Ishikawa (cell line): Measurements from ENCODE around the gene ZCCHC14.

Experiments used
- MAX ChIP-seq: IDR thresholded peaks from 2 replicates; pipeline ENCODE4 v1.6.1; 2012
- NFIC ChIP-seq: IDR thresholded peaks from 2 replicates; pipeline ENCODE4 v1.6.1; 2012
- RAD21 ChIP-seq: IDR thresholded peaks from 2 replicates; pipeline ENCODE4 v1.6.1; 2012; ENCODE audit warnings: low read depth
- TAF1 ChIP-seq: IDR thresholded peaks from 2 replicates; pipeline ENCODE4 v1.6.1; 2012; ENCODE audit warnings: low read depth, mild to moderate bottlenecking
- YY1 ChIP-seq: IDR thresholded peaks from 2 replicates; pipeline ENCODE4 v1.6.1; 2012; ENCODE audit warnings: low read depth

GRCh38 chr16:87442581-87442966 lies 50.2 kb downstream of the ZCCHC14 start:
- TF ChIP-seq TAF1 (no peak), RAD21 (no peak), YY1 (no peak), MAX (no peak), NFIC (no peak)
